HepG2 (cell line): ENCODE measurements around the gene ABCA4. TPM values are rescaled to one million over a fixed set of nuclear protein-coding genes. Genes with fewer than 3 reads are reported as not detected.

ENCODE experiments used
- ARNTL ChIP-seq: sonication (generic); formaldehyde crosslinking; IDR thresholded peaks from 2 replicates; pipeline ENCODE4 v1.4.0; 2020; ENCODE audit warnings: mild to moderate bottlenecking, missing genetic modification reagents
- ATF1 ChIP-seq: IDR thresholded peaks from 2 replicates; pipeline ENCODE4 v1.6.1; 2016; ENCODE audit warnings: mild to moderate bottlenecking, control low read depth
- CBX1 ChIP-seq: IDR thresholded peaks from one replicate; pipeline ENCODE4 v1.6.1; 2016; ENCODE audit warnings: antibody characterized with exemption, low read depth
- GTF3A ChIP-seq: sonication (generic); formaldehyde crosslinking; conservative IDR thresholded peaks from 2 replicates; pipeline ENCODE4 v1.4.0; 2020; ENCODE audit warnings: mild to moderate bottlenecking, missing genetic modification reagents
- HIC2 ChIP-seq: sonication (generic); formaldehyde crosslinking; IDR thresholded peaks from 2 replicates; pipeline ENCODE4 v1.9.0; 2022; ENCODE audit warnings: low read depth, missing genetic modification reagents
- HOXA3 ChIP-seq: sonication (generic); formaldehyde crosslinking; IDR thresholded peaks from 2 replicates; pipeline ENCODE4 v1.5.0; 2020; ENCODE audit warnings: missing genetic modification reagents
- KLF15 ChIP-seq: sonication (generic); formaldehyde crosslinking; IDR thresholded peaks from 2 replicates; pipeline ENCODE4 v1.8.1; 2023; ENCODE audit warnings: borderline replicate concordance, mild to moderate bottlenecking, inconsistent platforms, missing genetic modification reagents, mixed read lengths
- NFIC ChIP-seq: IDR thresholded peaks from 2 replicates; pipeline ENCODE4 v1.6.1; 2012; ENCODE audit warnings: mild to moderate bottlenecking, low read length, inconsistent platforms
- NR2F1 ChIP-seq, 2 experiments: fragments of 450-650 bp in 1 of 2; formaldehyde crosslinking in 1 of 2; IDR thresholded peaks; 2 replicates each; pipeline versions ENCODE4 v1.5.0 to v1.6.1; 2016 to 2020; ENCODE audit warnings: mild to moderate bottlenecking in 1 of 2, missing compliant biosample characterization in 1 of 2, missing genetic modification reagents in 1 of 2, moderate library complexity in 1 of 2
- PAWR ChIP-seq: sonication (generic); formaldehyde crosslinking; IDR thresholded peaks from 2 replicates; pipeline ENCODE4 v1.4.0; 2020; ENCODE audit warnings: missing genetic modification reagents, mild to moderate bottlenecking, borderline replicate concordance
- SMC3 ChIP-seq: IDR thresholded peaks from 2 replicates; pipeline ENCODE4 v1.6.1; 2011; ENCODE audit warnings: low read length, improper control_type of control experiment
- TEAD3 ChIP-seq: optimal IDR thresholded peaks from 2 replicates; pipeline ENCODE3; 2016; ENCODE audit warnings: borderline replicate concordance
- ZBTB3 ChIP-seq: sonication (generic); formaldehyde crosslinking; IDR thresholded peaks from 2 replicates; pipeline ENCODE4 v1.4.0; 2020; ENCODE audit warnings: low read depth, mild to moderate bottlenecking, moderate library complexity, missing genetic modification reagents, borderline replicate concordance
- ZNF605 ChIP-seq: sonication (generic); formaldehyde crosslinking; IDR thresholded peaks from 2 replicates; pipeline ENCODE4 v1.8.0; 2022; ENCODE audit warnings: mild to moderate bottlenecking, missing genetic modification reagents
- ZNF747 ChIP-seq: sonication (generic); formaldehyde crosslinking; IDR thresholded peaks from 2 replicates; pipeline ENCODE4 v1.8.1; 2023; ENCODE audit warnings: missing genetic modification reagents, mild to moderate bottlenecking, borderline replicate concordance
- ZNF75D ChIP-seq: sonication (generic); formaldehyde crosslinking; IDR thresholded peaks from 2 replicates; pipeline ENCODE4 v1.8.1; 2023; ENCODE audit warnings: missing genetic modification reagents, mild to moderate bottlenecking, borderline replicate concordance
- ZNF770 ChIP-seq: sonication (generic); formaldehyde crosslinking; IDR thresholded peaks from 2 replicates; pipeline ENCODE4 v1.5.0; 2020; ENCODE audit warnings: mild to moderate bottlenecking, missing genetic modification reagents
- ZNF816 ChIP-seq: sonication (generic); formaldehyde crosslinking; IDR thresholded peaks from 2 replicates; pipeline ENCODE4 v1.8.0; 2022; ENCODE audit warnings: missing genetic modification reagents, mild to moderate bottlenecking, borderline replicate concordance
- polyA plus RNA-seq, 8 experiments: library from polyadenylated mRNA; depleted of rRNA in 3 of 8; stranded (reverse) in 7 of 8; unstranded in 1 of 8; fragments of >200 nt; fragmentation: Illumina TruSeq in 4 of 8; extraction: Trizol in 4 of 8; gene quantifications; 2 replicates each; pipeline versions ENCODE4 v1.2.1 to v1.2.3, GENCODE V29; 2011 to 2016; ENCODE audit warnings: low read depth in 4 of 8, missing spikeins in 1 of 8, mixed read lengths in 1 of 8; ENCODE audit not compliant: insufficient read depth in 1 of 8
- total RNA-seq, 5 experiments: library from RNA; depleted of rRNA; stranded (reverse); fragments of >200 nt; fragmentation: Illumina TruSeq; extraction: Trizol; gene quantifications; 2 replicates each; pipeline ENCODE4 v1.2.3, GENCODE V29; 2016; ENCODE audit warnings: low read depth in 1 of 5
- TF ChIP-seq, protein P1 (sequence below): IDR thresholded peaks from 2 replicates; pipeline ENCODE4 v1.6.1; 2016
- TF ChIP-seq, protein P2 (sequence below): sonication (generic); formaldehyde crosslinking; IDR thresholded peaks from 2 replicates; pipeline ENCODE4 v1.4.0; 2020; ENCODE audit warnings: missing genetic modification reagents

ABCA4 gene
- total and polyA plus RNA-seq, 2 of the 13 experiments (the other 11 are each of a cell fraction or from before 2014, with no cell fraction given), result 0.24 to 0.67 TPM

DNA sequence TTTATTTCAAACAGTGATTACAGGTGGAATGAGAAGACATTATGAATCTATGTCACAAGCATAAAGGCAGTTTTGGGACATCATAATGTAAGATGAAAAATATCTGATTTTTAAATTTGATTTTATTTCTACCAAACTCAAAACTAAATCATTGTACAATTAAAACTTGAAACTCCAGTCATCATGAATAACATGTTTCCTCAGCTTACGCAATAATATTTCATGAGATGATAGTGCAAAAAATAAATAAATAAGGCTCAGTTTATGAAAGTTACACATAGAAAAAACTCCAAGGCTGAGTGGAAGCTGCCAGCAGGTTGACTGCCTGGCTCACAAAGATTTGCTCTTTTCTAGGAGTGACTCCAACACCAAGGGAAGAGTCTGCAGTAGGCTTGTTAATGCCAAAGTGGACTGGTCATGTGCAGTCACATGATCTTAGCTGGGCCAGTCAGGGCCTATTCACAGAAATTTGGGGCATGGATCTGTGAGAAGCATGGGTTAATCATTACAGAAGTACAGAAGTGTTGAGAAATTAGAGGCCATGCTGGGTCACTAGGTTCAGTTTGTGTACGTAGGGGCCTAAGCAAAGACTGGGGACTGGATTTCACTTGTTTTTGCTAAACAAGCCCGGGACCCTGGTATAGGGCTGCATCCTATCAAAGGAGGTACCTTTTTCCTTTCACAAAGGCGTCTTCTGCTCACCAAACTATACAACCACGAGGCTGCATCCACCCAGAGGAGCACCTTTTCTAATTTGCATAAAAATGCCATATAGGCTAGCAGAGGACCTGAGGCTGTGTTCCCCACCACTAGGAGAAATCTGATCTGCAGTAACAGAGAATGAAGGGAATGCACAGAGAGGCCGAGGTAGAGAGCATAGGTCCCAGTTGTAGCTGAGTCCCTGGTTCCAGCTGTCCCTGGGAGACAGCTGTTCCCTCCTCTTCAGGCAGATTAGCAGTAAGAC lies 4.9 kb upstream of the ABCA4 start (continued):
- TF ChIP-seq ARNTL (CRISPR knock-in tag), result 0 out of 2 replicates have a peak, but pooled peaks have one; percentile 41
- peak; percentile 44; the same call in 1 of the 2 replicates for TF ChIP-seq ATF1 (CRISPR knock-in tag)
- peak; percentile 70 for TF ChIP-seq CBX1
- TF ChIP-seq ZBTB3 (CRISPR knock-in tag), result no peak
- TF ChIP-seq, protein P1, sequence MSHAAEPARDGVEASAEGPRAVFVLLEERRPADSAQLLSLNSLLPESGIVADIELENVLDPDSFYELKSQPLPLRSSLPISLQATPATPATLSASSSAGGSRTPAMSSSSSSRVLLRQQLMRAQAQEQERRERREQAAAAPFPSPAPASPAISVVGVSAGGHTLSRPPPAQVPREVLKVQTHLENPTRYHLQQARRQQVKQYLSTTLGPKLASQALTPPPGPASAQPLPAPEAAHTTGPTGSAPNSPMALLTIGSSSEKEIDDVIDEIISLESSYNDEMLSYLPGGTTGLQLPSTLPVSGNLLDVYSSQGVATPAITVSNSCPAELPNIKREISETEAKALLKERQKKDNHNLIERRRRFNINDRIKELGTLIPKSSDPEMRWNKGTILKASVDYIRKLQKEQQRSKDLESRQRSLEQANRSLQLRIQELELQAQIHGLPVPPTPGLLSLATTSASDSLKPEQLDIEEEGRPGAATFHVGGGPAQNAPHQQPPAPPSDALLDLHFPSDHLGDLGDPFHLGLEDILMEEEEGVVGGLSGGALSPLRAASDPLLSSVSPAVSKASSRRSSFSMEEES (CRISPR knock-in tag), result peak; percentile 91
- TF ChIP-seq PAWR (CRISPR knock-in tag), result no peak
- TF ChIP-seq ZNF605 (CRISPR knock-in tag), result peak; percentile 41; the same call in 1 of the 2 replicates
- TF ChIP-seq, protein P2, sequence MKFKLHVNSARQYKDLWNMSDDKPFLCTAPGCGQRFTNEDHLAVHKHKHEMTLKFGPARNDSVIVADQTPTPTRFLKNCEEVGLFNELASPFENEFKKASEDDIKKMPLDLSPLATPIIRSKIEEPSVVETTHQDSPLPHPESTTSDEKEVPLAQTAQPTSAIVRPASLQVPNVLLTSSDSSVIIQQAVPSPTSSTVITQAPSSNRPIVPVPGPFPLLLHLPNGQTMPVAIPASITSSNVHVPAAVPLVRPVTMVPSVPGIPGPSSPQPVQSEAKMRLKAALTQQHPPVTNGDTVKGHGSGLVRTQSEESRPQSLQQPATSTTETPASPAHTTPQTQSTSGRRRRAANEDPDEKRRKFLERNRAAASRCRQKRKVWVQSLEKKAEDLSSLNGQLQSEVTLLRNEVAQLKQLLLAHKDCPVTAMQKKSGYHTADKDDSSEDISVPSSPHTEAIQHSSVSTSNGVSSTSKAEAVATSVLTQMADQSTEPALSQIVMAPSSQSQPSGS, result peak; percentile 56; the same call in 1 of the 2 replicates
- no peak for TF ChIP-seq GTF3A (CRISPR knock-in tag)
- peak; percentile 61; the same call in 1 of the 2 replicates for TF ChIP-seq NFIC
- peak; percentile 25; the same call in 1 of the 2 replicates for TF ChIP-seq SMC3
- no peak for TF ChIP-seq ZNF75D (CRISPR knock-in tag)
- peak; percentile 48; the same call in 1 of the 2 replicates for TF ChIP-seq ZNF747 (CRISPR knock-in tag)
- peak; percentile 55; the same call in 1 of the 2 replicates for TF ChIP-seq ZNF816 (CRISPR knock-in tag)
- TF ChIP-seq HIC2 (CRISPR knock-in tag), result no peak
- TF ChIP-seq KLF15 (CRISPR knock-in tag), result no peak
- TF ChIP-seq ZNF770 (CRISPR knock-in tag), result no peak
- peak; percentile 52; the same call in 1 of the 2 replicates for TF ChIP-seq HOXA3 (CRISPR knock-in tag)
- peak; percentile 56 for TF ChIP-seq TEAD3 (CRISPR knock-in tag)
- TF ChIP-seq NR2F1 (CRISPR knock-in tag; IDR thresholded peaks at IDR 0.05), result peak; percentile 73 to 80; a peak in 3 of 4 replicates
